Measurements from ENCODE around the gene FAM184B. TPM values are rescaled to one million over a fixed set of nuclear protein-coding genes. Genes with fewer than 3 reads are reported as not detected.

The FAM184B gene
- total RNA-seq, 4 donors from 2014 or later = not detected

- no peak for DNase-seq
- no peak overlapping the region for H3K4me3 ChIP-seq (replicated peaks in 1 of 3)
- intact Hi-C loops (cut with DNase I) = no loop called here
These were observed 134.1 kb downstream of the FAM184B start for GRCh38 chr4:17647176-17647806.

GRCh38 chr4:17646693-17647092, 134.7 kb downstream of the FAM184B start:
- H3K27me3 ChIP-seq = no peaks in the 10 kb centered on the region
- WGBS, 2 donors = 81 to 84% methylated on average over 3 of the region's 3 CpGs
- intact Hi-C loops (cut with DNase I) = no loop called here
- no peak for TF ChIP-seq POLR2A (IDR thresholded peaks at IDR 0.05)
- no peak for TF ChIP-seq CTCF (IDR thresholded peaks at IDR 0.05)
- DNase-seq = no peak
- H3K36me3 ChIP-seq = no peaks in the 10 kb centered on the region
- no peaks in the 10 kb centered on the region for H3K9me3 ChIP-seq
- no peak overlapping the region for H3K4me3 ChIP-seq (replicated peaks in 1 of 3)
- no peak overlapping the region for H3K27ac ChIP-seq
- no peaks in the 10 kb centered on the region for H3K4me1 ChIP-seq

More at GRCh38 chr4:17647176-17647806, 134.1 kb downstream of the FAM184B start:
- no peaks in the 10 kb centered on the region for H3K27me3 ChIP-seq
- no peaks in the 10 kb centered on the region for H3K36me3 ChIP-seq
- TF ChIP-seq CTCF (IDR thresholded peaks at IDR 0.05) (no peak), POLR2A (IDR thresholded peaks at IDR 0.05) (no peak)
- no peak overlapping the region for H3K27ac ChIP-seq
- H3K4me1 ChIP-seq = no peaks in the 10 kb centered on the region
- 90 to 95% methylated on average over 7 to 9 of the region's 9 CpGs for WGBS, 2 donors
- H3K9me3 ChIP-seq = no peaks in the 10 kb centered on the region

GRCh38 chr4:17642398-17642783, 139.0 kb downstream of the FAM184B start:
- no peaks in the 10 kb centered on the region for H3K9me3 ChIP-seq
- no peaks in the 10 kb centered on the region for H3K27me3 ChIP-seq
- H3K4me1 ChIP-seq = no peaks in the 10 kb centered on the region
- TF ChIP-seq POLR2A (IDR thresholded peaks at IDR 0.05) (no peak), CTCF (IDR thresholded peaks at IDR 0.05) (no peak)
- H3K36me3 ChIP-seq = no peaks in the 10 kb centered on the region
- 75 to 88% methylated on average over 1 of the region's 1 CpG for WGBS, 2 donors
- no peak overlapping the region for H3K4me3 ChIP-seq (replicated peaks in 1 of 3)
- no peak for DNase-seq
- H3K27ac ChIP-seq = no peak overlapping the region
- intact Hi-C loops (cut with DNase I) = no loop called here

GRCh38 chr4:17639136-17639535, 142.3 kb downstream of the FAM184B start:
- no peak for DNase-seq
- WGBS, 2 donors = 87 to 100% methylated on average over 1 to 7 of the region's 7 CpGs
- Histone ChIP-seq H3K9me3 (no peaks in the 10 kb centered on the region), H3K36me3 (peaks cover 4 to 8% of the 10 kb centered on the region in 2 donors), H3K27ac (no peak overlapping the region), H3K4me3 (replicated peaks in 1 of 3) (no peak overlapping the region), H3K4me1 (no peaks in the 10 kb centered on the region), H3K27me3 (no peaks in the 10 kb centered on the region)
- TF ChIP-seq POLR2A (IDR thresholded peaks at IDR 0.05) (no peak), CTCF (IDR thresholded peaks at IDR 0.05) (no peak)
- intact Hi-C loops (cut with DNase I) = no loop called here

- no peak overlapping the region for H3K27ac ChIP-seq
- intact Hi-C loops (cut with DNase I) = no loop called here
- no peaks in the 10 kb centered on the region for H3K4me1 ChIP-seq
- WGBS, 2 donors = 58 to 61% methylated on average over 27 to 31 of the region's 32 CpGs
- H3K36me3 ChIP-seq = peaks cover 14 to 17% of the 10 kb centered on the region in 2 donors
- H3K4me3 ChIP-seq (replicated peaks in 1 of 3) = no peak overlapping the region
- TF ChIP-seq CTCF (IDR thresholded peaks at IDR 0.05) (peak; percentile 61 to 90 (median 72)), POLR2A (IDR thresholded peaks at IDR 0.05) (no peak)
- peak; percentile 62 to 73 for DNase-seq
- H3K27me3 ChIP-seq = no peaks in the 10 kb centered on the region
- H3K9me3 ChIP-seq = no peaks in the 10 kb centered on the region
These were observed 144.5 kb downstream of the FAM184B start for GRCh38 chr4:17636696-17637622.
